Right atrium auricular region (tissue), 2 donors: ENCODE measurements around the gene GTF2IRD2. TPM values are rescaled to one million over a fixed set of nuclear protein-coding genes. Genes with fewer than 3 reads are reported as not detected.
"Not testable (repeated sequence)": the region's sequence is repeated elsewhere in the genome, so short reads cannot be mapped to it uniquely, and the experiment has no call there.

Source experiments
- DNase-seq: peaks from one replicate; pipeline ENCODE4 v3.0.0-alpha.2; 2019; ENCODE audit warnings: low spot score
- H3K27ac ChIP-seq, 2 donors: fragments of 200-600 bp; sonication (generic); 1 replicate in 1 of 2; 2 replicates in 1 of 2; pipeline ENCODE4 v1.5.1; 2016 to 2019
- H3K27me3 ChIP-seq, 2 donors: fragments of 200-600 bp; sonication (generic); one replicate each; pipeline versions ENCODE4 v1.5.1 to v1.6.0; 2017 to 2019
- H3K36me3 ChIP-seq: fragments of 200-600 bp; sonication (generic); one replicate; pipeline ENCODE4 v1.5.1; 2016
- H3K4me1 ChIP-seq, 2 donors: fragments of 200-600 bp; sonication (generic); one replicate each; pipeline versions ENCODE4 v1.5.1 to v1.6.0; 2017 to 2019
- H3K4me3 ChIP-seq, 2 donors: fragments of 200-600 bp; sonication (generic); 1 replicate in 1 of 2; 2 replicates in 1 of 2; pipeline ENCODE4 v1.5.1; 2017 to 2019; ENCODE audit warnings: mild to moderate bottlenecking in 1 of 2, moderate library complexity in 1 of 2
- H3K9me3 ChIP-seq, 2 donors: fragments of 200-600 bp; sonication (generic); one replicate each; pipeline ENCODE4 v1.5.1; 2019
- total RNA-seq, 2 donors: library from RNA; depleted of rRNA; stranded (reverse); fragments of >200 nt; gene quantifications; one replicate each; pipeline ENCODE4 v1.1.0, GENCODE V29; 2016

The GTF2IRD2 gene
- total RNA-seq, 2 donors from 2014 or later: 7.8 to 13.3 TPM

- not testable (repeated sequence) for H3K4me1 ChIP-seq, DNase-seq, H3K27ac ChIP-seq, H3K9me3 ChIP-seq, H3K27me3 ChIP-seq, H3K36me3 ChIP-seq, H3K4me3 ChIP-seq
These were observed 84.9 kb downstream of the GTF2IRD2 start for GRCh38 chr7:74766509-74766908.

GRCh38 chr7:74765205-74765918, 86.0 kb downstream of the GTF2IRD2 start:
- H3K9me3 ChIP-seq, H3K4me1 ChIP-seq, H3K27me3 ChIP-seq, DNase-seq, H3K27ac ChIP-seq, H3K4me3 ChIP-seq, H3K36me3 ChIP-seq: not testable (repeated sequence)

GRCh38 chr7:74758982-74759381, 92.4 kb downstream of the GTF2IRD2 start:
- not testable (repeated sequence) for H3K27me3 ChIP-seq, H3K36me3 ChIP-seq, H3K9me3 ChIP-seq, H3K4me3 ChIP-seq, DNase-seq, H3K4me1 ChIP-seq, H3K27ac ChIP-seq

- not testable (repeated sequence) for H3K4me1 ChIP-seq, DNase-seq, H3K27ac ChIP-seq, H3K36me3 ChIP-seq, H3K4me3 ChIP-seq, H3K27me3 ChIP-seq, H3K9me3 ChIP-seq
These were observed 93.1 kb downstream of the GTF2IRD2 start for GRCh38 chr7:74758268-74758667.

- H3K36me3 ChIP-seq, H3K4me1 ChIP-seq, H3K9me3 ChIP-seq, H3K4me3 ChIP-seq, H3K27me3 ChIP-seq, DNase-seq, H3K27ac ChIP-seq: not testable (repeated sequence)
These were observed 94.7 kb downstream of the GTF2IRD2 start for GRCh38 chr7:74756673-74757072.

- not testable (repeated sequence) for H3K4me1 ChIP-seq, H3K27me3 ChIP-seq, H3K36me3 ChIP-seq, H3K4me3 ChIP-seq, H3K27ac ChIP-seq, DNase-seq, H3K9me3 ChIP-seq
These were observed 97.4 kb downstream of the GTF2IRD2 start for GRCh38 chr7:74753921-74754482.

Other genes starting within 250 kb of the GTF2IRD2 start
- 100 to 1,000 TPM in 1 of 2 donors, 10 to 100 TPM in 1; 74.3 to 107 TPM for gene GTF2I, start 193.9 kb downstream of the GTF2IRD2 start, total RNA-seq
- gene NCF1, start 77.6 kb downstream of the GTF2IRD2 start, total RNA-seq: 1 to 10 TPM; 1.2 to 3.0 TPM
- 10 to 100 TPM; 65.0 to 67.8 TPM for gene CASTOR2, start 113.1 kb upstream of the GTF2IRD2 start, total RNA-seq
- 10 to 100 TPM; 26.9 to 36.6 TPM for gene RCC1L, start 222.2 kb upstream of the GTF2IRD2 start, total RNA-seq
- gene GTF2IRD2B, start 241.0 kb upstream of the GTF2IRD2 start, total RNA-seq: 10 to 100 TPM; 26.5 to 40.6 TPM